Activated CD8-positive, alpha-beta memory T cell treated with anti-CD3 and anti-CD28 coated beads, Interleukin-2, amount 50 U/mL, for 4 hours (primary cell): ENCODE measurements around the gene WDR36.

Experiments
- DNase-seq: peaks from one replicate; pipeline ENCODE4 v3.0.0-alpha.2; 2020

The WDR36 gene

DNA sequence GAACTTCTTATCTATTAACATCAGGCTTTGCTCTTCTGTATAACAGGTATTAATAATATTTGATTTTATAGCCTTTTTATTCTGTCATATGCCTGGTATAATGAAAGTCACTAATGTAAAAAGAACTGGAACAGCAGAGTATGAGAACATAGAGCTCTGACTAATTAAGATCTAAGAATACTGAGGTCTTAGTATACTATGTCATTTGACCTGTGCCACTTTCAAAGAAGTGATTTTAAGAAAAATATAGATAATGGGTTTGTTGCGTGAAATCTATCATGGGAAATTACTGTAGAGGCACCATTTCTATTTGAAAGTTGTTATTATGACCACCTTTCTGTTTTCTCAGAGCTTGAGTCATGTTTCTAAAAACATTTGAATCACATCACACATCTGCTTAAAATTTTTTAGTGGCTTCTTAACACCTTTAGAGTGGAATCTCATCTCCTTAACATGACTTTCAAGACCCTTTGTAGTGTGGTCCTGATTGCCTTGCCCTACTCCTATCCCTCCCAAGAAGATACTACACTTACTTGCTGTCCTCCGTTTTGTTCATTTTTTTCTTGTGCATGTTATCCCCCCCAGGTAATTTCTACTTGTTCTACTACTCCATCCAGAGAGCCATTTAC, 14.3 kb downstream of the WDR36 start:
- no peak for DNase-seq

DNA sequence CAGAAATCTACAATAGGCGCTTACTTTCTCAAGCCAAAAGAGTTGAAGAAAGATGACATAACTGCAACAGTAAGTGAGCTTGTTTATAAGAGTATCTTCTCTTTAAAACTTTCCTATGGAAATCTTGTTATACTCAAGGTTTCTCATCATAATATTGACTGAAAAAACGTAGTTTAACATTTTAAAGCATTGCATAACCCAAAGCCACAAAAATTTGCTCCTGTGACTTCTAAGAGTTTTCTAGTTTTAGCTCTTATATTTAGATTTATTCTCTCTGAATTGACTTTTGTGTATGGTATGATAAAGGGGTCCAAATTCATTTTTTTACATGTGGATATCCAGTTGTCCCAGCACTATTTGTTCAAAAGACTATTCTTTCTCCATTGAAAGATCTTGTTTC, 15.2 kb downstream of the WDR36 start:
- no peak for DNase-seq

DNA sequence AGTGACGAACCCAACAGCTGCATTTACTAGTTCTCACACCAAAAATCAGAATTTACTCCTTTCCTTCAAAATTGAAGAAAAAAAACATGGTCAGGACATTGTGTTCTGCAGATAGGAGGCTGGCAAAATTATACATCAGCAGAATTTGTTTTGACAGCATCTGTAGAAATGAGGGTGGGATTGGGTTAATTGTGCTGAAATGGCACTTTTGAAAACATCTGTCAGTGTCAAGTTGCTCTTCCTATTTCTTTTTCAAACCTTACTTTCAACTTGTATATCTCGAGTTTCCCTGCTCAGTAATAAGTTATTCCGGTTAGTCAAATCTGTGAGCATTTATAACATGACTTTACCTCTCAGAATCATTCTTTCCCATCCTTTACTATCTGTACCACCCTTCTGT, 19.8 kb downstream of the WDR36 start:
- no peak for DNase-seq

DNA sequence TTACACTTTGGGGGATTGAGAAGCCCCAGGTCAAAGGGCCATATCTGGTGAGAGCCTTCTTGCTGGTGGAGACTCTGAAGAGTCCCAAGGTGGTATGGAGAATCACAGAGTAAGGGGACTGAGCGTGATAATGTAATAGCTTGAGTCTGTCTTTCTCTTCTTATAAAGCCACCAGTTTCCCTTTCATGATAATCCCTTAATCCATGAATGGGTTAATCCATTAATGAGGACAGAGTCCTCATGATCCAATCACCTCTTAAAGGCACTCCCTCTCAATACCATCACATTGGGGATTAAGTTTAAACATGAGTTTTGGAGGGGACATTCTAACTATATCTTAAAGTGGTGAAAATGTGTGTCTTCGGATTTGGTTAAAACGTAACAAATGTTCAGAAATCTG, 21.5 kb downstream of the WDR36 start:
- DNase-seq: no peak

DNA sequence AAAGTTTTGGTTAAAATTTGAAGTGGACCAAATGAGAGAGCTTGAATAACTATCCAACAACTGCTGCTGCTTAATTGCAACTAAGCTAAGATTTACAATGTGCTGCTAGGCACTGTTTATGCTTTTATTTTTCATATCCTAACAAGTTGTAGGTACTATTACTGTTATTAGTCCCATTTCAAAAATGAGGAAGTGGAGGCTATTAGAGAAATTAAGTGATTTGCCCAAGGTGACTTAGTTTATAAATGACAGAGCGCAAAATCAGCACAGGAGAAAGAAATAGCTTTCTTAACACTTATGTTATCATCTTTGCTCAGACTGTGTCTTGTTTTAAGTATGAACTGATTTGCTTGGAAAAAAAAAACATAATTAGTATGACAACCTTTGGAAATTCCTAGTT, 23.1 kb downstream of the WDR36 start:
- DNase-seq: no peak

DNA sequence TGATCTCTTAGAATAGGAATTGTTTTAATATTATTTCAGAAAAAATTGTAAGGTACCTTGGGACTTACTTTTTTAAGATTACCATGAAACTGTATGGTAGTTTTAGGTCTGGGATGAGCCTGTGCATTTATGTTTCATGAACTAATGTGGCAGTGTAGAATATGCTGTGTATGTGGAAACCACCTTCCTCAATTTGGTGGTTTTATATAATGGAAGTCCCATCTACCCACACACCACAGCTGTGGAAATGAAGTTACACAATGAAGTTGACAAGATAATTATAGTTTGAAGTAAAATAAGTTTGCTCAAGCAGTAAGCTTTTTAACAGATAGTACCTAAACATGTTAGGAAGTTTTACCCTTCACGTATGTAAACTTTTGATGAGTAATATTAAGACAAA, 24.4 kb downstream of the WDR36 start:
- DNase-seq: no peak

DNA sequence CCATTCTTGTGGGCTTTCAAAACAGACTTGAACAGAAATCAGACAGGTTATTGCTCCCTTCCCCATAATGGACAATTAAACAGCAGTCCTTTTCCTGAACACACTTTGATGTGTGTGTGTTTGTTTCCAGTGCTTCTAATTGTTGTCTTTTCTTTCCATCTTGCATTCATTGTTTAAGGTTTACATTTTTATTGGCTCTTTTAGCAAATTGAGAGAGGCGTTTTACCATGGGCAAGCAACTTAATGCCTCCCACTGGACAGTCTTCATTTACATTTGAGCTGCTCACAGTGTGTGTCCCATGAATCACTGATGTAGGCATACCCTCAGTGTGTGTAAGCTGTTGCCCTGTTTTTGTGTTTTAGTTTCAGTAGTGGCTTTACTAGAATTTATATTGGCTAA, 25.0 kb downstream of the WDR36 start:
- DNase-seq: no peak

DNA sequence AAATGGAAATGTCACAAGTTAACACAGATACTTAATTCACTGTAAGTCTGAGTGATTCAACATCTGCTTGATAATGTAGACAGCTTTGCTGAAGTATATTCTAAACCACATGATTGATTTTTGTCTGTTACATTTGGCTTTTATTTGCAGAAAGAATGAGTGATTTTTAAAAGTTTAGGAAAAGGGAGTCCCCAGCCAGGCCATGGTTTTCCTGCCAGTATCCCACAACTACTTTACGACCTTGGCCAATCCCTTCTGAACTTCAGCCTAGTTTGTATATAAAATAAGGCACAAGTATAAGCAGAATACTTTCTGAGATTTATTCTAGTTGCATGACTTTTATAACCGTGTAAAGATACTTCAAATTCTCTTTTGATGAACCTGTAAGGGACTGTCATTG, 27.1 kb downstream of the WDR36 start:
- no peak for DNase-seq

DNA sequence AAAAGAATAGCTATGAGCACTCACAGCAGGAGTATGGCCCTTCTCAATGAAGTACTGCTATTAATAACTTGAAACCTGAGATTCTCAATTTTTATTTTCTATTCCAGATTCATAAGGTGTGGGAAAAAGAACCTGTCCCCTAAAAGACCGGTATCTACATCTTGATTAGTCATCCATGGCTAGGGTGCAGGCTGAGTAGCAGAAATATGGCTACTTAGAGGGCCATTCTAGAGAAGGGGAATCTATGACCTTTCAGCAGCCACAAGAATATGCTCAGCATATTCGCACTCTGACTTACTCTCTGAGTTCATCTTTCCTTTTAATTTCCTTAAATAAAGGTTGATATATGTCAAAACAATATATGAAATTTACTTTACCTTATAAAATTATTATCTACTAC, 27.7 kb downstream of the WDR36 start:
- DNase-seq: no peak

DNA sequence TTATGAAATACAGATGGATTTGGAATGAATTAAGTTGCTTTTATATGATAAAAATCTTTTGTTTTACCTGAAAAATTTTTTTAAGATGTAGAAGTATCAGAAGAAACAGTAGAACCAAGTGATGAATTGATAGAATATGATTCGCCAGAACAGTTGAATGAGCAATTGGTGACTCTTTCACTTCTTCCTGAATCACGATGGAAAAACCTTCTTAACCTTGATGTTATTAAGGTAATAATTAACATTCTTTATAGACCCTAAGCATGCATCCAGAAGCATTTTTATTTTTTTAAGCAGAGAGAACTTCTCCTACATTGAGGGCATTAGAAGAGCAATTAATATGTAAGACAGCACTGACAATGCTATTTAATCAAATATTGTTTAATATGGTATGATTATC, 28.8 kb downstream of the WDR36 start:
- no peak for DNase-seq

DNA sequence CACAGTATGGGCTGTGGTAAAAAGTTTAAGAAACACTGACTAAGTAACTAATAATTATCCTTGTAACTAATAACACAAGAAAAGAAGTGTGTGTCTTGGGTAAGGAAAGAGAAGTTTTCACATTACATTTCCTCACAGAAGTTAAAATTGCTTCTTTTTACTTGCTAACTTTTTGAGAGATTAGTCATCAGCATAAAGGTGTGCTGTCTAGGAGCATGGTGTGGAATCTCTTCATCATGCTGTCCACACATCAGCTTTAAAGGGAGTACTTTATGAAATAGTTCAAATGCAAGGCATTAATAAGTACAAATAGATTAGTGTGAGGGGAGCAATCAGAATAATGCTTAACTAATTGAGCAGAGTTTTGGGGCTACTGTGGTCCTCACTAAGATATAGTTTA, 29.8 kb downstream of the WDR36 start:
- no peak for DNase-seq

DNA sequence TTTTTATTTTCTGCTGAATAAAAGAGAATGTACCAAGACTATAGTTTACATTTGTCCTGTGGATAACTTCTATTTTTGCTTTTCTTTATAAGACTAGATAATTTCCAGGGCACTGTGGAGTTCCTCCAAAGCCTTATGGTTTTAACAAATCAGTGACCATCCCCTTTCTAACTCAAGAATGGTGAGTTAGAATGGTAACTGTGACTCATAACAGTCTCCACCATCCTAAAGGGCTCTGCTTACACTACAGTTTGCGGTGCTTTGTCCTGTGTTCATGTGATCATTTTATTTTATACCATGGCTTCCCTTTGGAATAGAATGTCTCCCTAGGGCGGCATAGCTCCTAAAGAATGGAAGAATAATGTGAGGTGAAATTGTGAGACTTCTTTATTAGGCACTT, 30.2 kb downstream of the WDR36 start:
- no peak for DNase-seq

DNA sequence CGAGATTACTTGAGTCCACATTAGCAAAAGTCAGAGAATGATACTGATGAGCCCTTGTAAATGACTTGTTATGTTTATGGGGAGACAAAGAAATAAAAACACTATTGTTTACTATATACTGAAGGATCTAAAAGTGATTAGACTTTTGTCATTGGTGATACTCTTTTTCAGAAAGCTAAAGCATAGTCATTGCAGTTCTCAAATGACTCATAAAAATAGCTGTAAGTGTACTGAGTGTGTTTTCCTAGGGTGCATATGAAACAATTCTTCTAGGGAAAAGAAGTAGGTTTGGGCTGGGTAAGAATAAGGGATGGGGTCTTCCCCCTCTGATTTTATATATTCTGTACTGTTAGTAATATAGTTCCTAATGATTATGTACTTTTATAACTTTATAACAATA, 32.6 kb downstream of the WDR36 start:
- DNase-seq: no peak

DNA sequence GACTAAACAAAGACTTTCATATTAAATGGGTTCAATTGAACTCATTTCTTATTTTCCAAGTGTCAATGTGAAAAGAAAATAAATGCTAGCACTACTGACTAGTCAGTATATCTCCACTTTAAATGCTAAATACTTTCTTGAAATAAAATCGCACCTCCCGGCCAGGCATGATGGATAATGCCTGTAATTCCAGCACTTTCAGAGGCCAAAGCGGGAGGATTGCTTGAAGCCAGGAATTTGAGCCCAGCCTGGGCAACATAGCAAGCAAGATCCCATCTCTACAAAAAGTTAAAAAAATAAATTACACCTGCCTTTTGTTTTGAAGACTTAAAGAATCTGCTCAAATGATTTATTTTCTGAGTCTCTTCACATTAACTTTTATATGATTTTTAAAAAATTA, 34.7 kb downstream of the WDR36 start:
- DNase-seq: no peak

DNA sequence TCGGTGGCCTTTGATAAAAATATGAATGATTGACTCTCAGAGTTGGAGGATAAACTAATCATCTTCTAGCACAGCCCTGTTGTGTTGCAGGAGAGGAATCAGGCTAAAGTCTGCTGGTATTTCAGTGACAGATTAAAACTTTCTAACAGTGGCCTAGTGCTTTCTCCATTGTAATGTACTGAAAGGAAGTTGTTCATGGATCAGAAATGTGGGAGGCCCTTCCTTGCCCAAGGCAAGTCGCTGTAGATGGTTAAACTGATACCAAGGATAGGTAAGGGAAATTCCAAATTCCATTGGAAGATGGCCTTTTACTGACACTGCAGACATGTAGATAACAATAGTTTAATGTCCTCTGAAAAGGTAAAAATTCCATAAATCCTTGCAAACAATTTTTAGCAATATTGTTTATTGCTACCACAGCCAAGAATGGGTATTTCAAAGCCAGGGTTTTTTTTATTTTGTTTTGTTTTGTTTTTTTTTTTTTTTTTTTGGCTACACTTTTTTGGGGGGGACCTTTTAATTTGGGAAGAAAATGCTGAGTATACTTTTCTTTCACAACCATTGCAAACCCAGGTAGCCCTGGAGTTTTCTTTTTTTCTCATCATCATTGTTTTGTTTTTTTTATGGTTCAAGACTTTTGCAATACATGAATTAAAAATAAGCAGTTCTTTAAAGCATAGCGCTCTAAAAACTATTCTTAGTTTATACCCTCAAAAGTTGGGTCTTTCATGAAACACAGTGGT, 35.5 kb downstream of the WDR36 start:
- no peak for DNase-seq

DNA sequence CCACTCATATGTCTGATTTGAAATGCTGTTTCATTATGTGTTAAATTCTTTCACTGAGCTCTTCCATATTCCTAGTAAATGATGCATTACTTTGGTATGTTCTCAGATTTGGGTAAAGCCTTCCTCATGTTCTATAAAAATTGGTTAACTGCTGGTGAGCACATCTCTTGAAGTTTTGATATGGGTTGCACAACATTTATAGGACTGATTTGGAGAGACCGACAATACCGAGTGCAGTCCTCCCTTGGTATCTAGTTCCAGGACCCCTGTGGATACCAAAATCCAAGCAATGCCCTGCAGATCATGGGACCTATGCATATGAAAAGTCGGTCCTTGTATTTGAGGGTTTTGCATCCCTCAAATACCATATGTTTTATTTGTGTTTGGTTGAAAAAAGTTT, 37.8 kb downstream of the WDR36 start:
- DNase-seq: no peak

DNA sequence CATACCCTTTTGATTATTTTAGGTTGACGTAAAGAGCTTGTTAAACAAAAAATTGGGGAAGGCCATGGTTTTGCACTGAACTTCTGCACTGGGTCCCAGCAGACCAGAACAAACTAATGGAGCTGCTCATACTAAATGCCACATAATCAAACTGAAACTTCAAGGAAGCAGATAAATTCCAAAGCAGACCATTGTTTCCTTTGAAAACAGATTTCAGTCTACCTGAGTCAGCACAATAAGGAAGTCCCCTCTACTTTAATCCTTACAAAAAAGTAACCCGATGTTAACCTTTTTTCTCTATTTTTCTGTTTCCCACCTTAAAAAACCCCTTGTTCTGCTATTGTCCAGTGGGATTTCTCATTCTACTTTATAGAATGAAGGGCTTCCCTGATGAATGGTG, 39.2 kb downstream of the WDR36 start:
- no peak for DNase-seq

DNA sequence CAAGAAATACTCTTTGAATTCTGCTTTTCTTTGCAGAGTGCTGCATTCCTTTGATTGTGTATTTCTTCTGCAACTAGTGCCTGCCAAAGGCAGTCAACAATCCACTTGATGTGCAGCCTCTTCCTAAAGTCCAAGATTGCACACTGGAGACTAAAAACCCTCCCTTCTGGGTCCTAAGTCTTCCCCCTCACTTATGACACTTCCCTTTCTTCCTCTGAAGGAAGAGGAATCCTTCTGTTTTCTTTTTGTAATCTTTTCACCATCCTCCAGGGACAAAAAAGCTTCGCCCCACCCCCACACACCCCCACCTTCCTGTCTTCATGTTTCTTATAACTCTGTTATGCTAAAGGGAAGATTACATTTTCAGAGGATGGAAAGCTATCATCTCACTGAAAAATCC, 39.9 kb downstream of the WDR36 start:
- DNase-seq: no peak

DNA sequence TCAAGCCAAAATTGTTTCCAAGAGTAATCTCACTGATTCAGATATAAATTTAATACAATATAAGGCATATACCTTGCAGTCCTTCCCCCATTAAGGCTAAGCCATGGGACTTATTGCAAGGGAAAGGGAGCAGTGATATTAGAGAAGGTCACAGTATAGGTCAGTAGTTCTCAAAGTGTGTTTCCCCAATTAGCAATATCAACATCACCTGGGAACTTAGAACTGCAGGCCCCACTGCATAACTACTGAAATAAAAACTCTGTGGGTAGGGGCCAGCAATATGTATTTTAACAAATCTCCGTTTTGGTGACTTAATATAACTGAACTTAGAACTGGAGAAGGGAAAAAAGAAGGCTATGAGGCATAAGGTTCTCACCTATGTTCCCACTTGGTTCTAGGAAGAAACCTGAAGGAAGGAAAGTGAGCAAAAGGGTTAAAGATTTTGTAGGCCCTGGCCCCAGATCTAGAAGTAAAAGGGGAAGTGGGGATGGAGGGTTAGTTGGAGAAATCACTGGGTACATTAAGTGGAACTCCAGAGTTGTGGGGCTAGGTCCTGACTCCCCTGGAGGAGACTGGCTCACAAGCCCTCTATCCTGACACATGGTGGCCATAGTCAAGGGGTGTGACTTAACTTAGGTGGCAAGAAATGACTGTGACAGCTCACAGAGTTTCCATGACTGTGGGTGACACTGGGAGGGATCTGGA, 40.7 kb downstream of the WDR36 start:
- no peak for DNase-seq

DNA sequence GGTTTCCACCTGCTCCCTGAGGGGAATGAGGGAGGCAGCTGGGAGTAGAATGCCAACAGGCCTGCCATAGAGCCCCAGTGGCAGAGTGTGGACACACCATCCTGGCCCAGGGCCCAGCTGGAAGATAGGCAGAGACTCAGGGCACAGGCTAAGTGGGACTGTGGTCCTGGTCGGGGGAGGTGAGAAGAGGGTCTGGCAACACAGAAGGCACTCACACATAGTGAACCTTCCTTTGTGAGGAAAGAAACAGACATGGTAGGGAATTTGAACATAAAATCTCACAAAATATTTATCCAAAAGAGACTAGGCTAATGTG, 41.2 kb downstream of the WDR36 start:
- no peak for DNase-seq

DNA sequence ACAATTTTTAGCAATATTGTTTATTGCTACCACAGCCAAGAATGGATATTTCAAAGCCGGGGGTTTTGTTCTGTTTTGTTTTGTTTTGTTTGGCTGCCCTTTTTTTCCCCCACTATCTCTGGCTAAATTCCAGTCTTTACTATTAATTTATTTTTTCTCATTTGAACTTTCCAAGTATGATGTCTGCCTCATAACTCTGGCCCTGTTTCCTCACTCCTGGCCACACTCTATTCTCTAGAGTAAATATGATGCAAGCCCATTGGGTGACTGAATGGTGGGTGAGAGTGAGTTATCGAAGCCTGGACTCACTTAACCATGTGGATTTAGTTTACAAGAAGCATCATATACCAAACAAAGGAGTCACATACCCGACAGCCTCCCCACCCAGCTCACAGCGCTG, 41.9 kb downstream of the WDR36 start:
- no peak for DNase-seq

DNA sequence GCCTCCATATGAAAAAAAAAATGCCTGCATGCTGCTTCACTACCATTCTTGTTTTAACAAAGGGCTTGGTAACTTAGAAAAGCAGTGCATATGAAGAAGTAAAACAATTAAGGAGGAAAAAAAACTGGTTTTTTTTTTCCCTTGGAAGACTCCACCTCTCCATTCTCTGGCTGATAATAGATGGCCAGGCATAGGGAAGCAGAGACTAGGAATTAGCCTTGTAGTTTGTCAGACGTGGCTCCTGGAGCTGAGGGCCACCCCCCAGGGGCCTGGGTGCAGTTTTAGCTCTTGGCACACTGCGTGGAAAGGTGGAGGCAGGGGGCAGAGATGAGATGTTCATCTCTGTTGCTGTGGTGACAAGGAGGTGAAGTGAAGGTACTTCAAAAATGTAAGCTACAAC, 42.7 kb downstream of the WDR36 start:
- DNase-seq: no peak

DNA sequence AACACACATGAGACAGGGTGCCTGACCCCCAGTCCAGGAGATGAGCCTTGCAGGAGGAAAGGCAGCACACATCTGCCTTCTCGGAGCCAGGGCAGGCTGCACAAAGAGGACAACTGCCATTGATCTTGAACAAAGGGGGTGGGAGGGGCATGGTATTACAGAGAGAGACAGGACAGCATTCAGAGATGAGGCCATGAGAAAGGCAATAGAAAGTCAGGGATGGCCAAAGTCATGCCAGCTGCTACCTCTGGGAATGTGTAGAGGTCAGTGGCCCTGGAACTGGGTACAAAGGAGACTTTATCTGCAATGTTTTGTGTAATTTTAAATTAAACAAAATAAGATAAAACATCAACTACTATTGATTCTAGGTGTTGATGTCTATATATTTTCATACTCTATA, 43.2 kb downstream of the WDR36 start:
- DNase-seq: no peak

DNA sequence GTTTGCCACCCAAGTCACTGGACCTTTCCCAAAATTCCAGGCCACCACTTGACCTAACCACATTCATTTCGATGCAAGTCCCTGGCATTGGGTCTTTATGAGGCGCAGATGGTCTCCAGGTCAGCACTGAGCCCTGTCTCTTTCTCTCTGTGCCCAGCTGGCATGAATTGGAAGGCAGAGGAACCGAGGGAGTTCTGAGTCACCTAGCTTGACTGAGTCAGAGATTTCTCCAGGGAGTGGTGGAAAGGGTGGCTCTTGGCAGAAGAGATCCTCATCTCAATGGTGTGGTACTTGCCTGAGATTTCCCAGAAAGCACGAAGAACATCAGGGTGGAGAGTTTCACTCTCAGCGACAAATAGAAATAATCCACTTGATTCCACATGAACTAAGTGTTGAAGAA, 43.8 kb downstream of the WDR36 start:
- DNase-seq: no peak

DNA sequence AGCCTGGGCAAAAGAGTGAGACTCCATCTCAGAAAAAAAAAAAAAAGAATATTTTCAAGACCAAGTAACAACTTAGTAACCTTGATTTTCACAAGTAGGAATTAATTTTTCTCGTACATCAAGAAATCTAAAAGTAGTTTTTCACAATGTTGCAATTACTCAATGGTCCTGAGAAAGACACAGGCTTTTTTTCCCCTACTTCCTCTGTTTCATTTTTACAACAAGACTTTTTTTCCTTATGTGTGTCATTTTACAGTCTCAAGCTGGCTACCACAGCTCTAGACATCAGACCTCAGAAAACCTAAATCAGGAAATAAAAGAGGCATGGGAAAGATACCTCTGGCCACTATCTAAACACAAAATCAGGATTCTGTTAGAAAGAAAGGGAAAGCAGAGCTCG, 45.9 kb downstream of the WDR36 start:
- DNase-seq: no peak
